H9 (cell line): ENCODE measurements around the gene VSX1. TPM values are rescaled to one million over a fixed set of nuclear protein-coding genes. Genes with fewer than 3 reads are reported as not detected.

Source experiments
- DNase-seq: peaks from one replicate; pipeline ENCODE4 v3.0.0-alpha.2; 2017
- H2AFZ ChIP-seq: one replicate; pipeline ENCODE4 v1.6.1; 2013; ENCODE audit warnings: mild to moderate bottlenecking, low read length, control low read depth, moderate library complexity
- H2AK5ac ChIP-seq: 2 replicates; pipeline ENCODE4 v1.6.1; 2013; ENCODE audit warnings: low read length, control low read depth, mixed read lengths; ENCODE audit not compliant: insufficient read length
- H2BK120ac ChIP-seq: one replicate; pipeline ENCODE4 v1.6.1; 2013; ENCODE audit warnings: low read depth, mild to moderate bottlenecking, low read length, control low read depth, inconsistent platforms; ENCODE audit not compliant: poor library complexity, severe bottlenecking
- H2BK12ac ChIP-seq: 2 replicates; pipeline ENCODE4 v1.6.1; 2013; ENCODE audit warnings: low read length, control low read depth, mixed read lengths, low read depth; ENCODE audit not compliant: insufficient read length
- H2BK15ac ChIP-seq: 2 replicates; pipeline ENCODE4 v1.6.1; 2013; ENCODE audit warnings: low read depth, low read length, control low read depth
- H2BK20ac ChIP-seq: one replicate; pipeline ENCODE4 v1.6.1; 2013; ENCODE audit warnings: low read depth, mild to moderate bottlenecking, low read length, control low read depth, inconsistent platforms; ENCODE audit not compliant: poor library complexity, severe bottlenecking
- H2BK5ac ChIP-seq: 2 replicates; pipeline ENCODE4 v1.6.1; 2013; ENCODE audit warnings: low read length, control low read depth, mixed read lengths; ENCODE audit not compliant: insufficient read length
- H3K14ac ChIP-seq: 2 replicates; pipeline ENCODE4 v1.6.1; 2013; ENCODE audit warnings: low read length, control low read depth; ENCODE audit not compliant: insufficient read depth
- H3K18ac ChIP-seq: 2 replicates; pipeline ENCODE4 v1.6.1; 2013; ENCODE audit warnings: low read depth, mild to moderate bottlenecking, mixed read lengths, low read length, control low read depth; ENCODE audit not compliant: insufficient read length
- H3K23ac ChIP-seq: 2 replicates; pipeline ENCODE4 v1.6.1; 2013; ENCODE audit warnings: low read length, control low read depth, mixed read lengths, low read depth; ENCODE audit not compliant: insufficient read length
- H3K23me2 ChIP-seq: 2 replicates; pipeline ENCODE4 v1.6.1; 2013; ENCODE audit warnings: low read depth, mild to moderate bottlenecking, mixed read lengths, low read length, control low read depth; ENCODE audit not compliant: insufficient read length, poor library complexity, severe bottlenecking
- H3K27ac ChIP-seq: 2 replicates; pipeline ENCODE4 v1.5.1; 2013; ENCODE audit warnings: low read length, control low read depth, mixed read lengths, low read depth; ENCODE audit not compliant: insufficient read length
- H3K27me3 ChIP-seq: 2 replicates; pipeline ENCODE4 v1.6.1; 2013; ENCODE audit warnings: low read length, control low read depth, inconsistent platforms; ENCODE audit not compliant: insufficient read depth
- H3K4ac ChIP-seq: 2 replicates; pipeline ENCODE4 v1.6.1; 2013; ENCODE audit warnings: low read depth, mild to moderate bottlenecking, control low read depth, inconsistent platforms, low read length, moderate library complexity
- H3K4me1 ChIP-seq: 2 replicates; pipeline ENCODE4 v1.6.1; 2013; ENCODE audit warnings: low read length, control low read depth, inconsistent platforms; ENCODE audit not compliant: insufficient read depth
- H3K4me2 ChIP-seq: 2 replicates; pipeline ENCODE4 v1.6.1; 2013; ENCODE audit warnings: low read length, control low read depth, mixed read lengths; ENCODE audit not compliant: insufficient read length, insufficient read depth
- H3K56ac ChIP-seq: 2 replicates; pipeline ENCODE4 v1.6.1; 2013; ENCODE audit warnings: low read depth, mild to moderate bottlenecking, mixed read lengths, low read length, control low read depth; ENCODE audit not compliant: insufficient read length
- H3K79me1 ChIP-seq: 2 replicates; pipeline ENCODE4 v1.6.1; 2013; ENCODE audit warnings: low read depth, mild to moderate bottlenecking, moderate library complexity, low read length, control low read depth, inconsistent platforms; ENCODE audit not compliant: insufficient read depth, poor library complexity, severe bottlenecking
- H3K79me2 ChIP-seq: 2 replicates; pipeline ENCODE4 v1.6.1; 2013; ENCODE audit warnings: low read length, control low read depth, inconsistent platforms; ENCODE audit not compliant: insufficient read depth
- H3K9ac ChIP-seq: 2 replicates; pipeline ENCODE4 v1.6.1; 2013; ENCODE audit warnings: low read length, control low read depth, mixed read lengths; ENCODE audit not compliant: insufficient read length; ENCODE audit errors: extremely low read depth
- H3K9me3 ChIP-seq: one replicate; pipeline ENCODE4 v1.6.1; 2013; ENCODE audit warnings: low read depth, low read length, inconsistent platforms; ENCODE audit not compliant: control insufficient read depth
- H3T11ph ChIP-seq: one replicate; pipeline ENCODE4 v1.6.1; 2013; ENCODE audit warnings: mild to moderate bottlenecking, low read length, control low read depth, inconsistent platforms
- H4K20me1 ChIP-seq: one replicate; pipeline ENCODE4 v1.6.1; 2013; ENCODE audit not compliant: control insufficient read depth, insufficient read length, insufficient read depth
- H4K5ac ChIP-seq: 2 replicates; pipeline ENCODE4 v1.6.1; 2013; ENCODE audit warnings: low read depth, mild to moderate bottlenecking, mixed read lengths, low read length, control low read depth; ENCODE audit not compliant: insufficient read length
- H4K8ac ChIP-seq: replicated peaks from 2 replicates; pipeline ENCODE4 v1.6.1; 2013; ENCODE audit warnings: low read length, control low read depth, mixed read lengths, low read depth; ENCODE audit not compliant: insufficient read length
- H4K91ac ChIP-seq: 2 replicates; pipeline ENCODE4 v1.6.1; 2013; ENCODE audit warnings: low read depth, mild to moderate bottlenecking, moderate library complexity, mixed read lengths, low read length, control low read depth; ENCODE audit not compliant: insufficient read length
- H3K27ac Mint-ChIP-seq, 3 experiments: 2 replicates in 2 of 3; 3 replicates in 1 of 3; pipeline ENCODE4 v1.8.0; 2020 to 2021; ENCODE audit warnings: mixed read lengths in 3 of 3, mild to moderate bottlenecking in 1 of 3, moderate library complexity in 1 of 3
- H3K27me3 Mint-ChIP-seq: 2 replicates; pipeline ENCODE4 v1.8.0; 2021; ENCODE audit warnings: low read depth, mild to moderate bottlenecking, moderate library complexity, mixed read lengths
- H3K36me3 Mint-ChIP-seq, 3 experiments: 2 replicates in 2 of 3; 3 replicates in 1 of 3; pipeline ENCODE4 v1.8.0; 2020 to 2021; ENCODE audit warnings: low read depth in 3 of 3, mixed read lengths in 3 of 3; ENCODE audit not compliant: insufficient read depth in 1 of 3
- H3K4me1 Mint-ChIP-seq, 2 experiments: 2 replicates each; pipeline ENCODE4 v1.8.0; 2020; ENCODE audit warnings: mixed read lengths in 2 of 2
- H3K4me3 Mint-ChIP-seq, 2 experiments: 2 replicates in 1 of 2; 3 replicates in 1 of 2; pipeline ENCODE4 v1.8.0; 2020 to 2021; ENCODE audit warnings: mild to moderate bottlenecking in 2 of 2, mixed read lengths in 2 of 2, moderate library complexity in 1 of 2
- H3K9me3 Mint-ChIP-seq, 2 experiments: 2 replicates in 1 of 2; 3 replicates in 1 of 2; pipeline ENCODE4 v1.8.0; 2020; ENCODE audit warnings: mild to moderate bottlenecking in 2 of 2, mixed read lengths in 2 of 2, moderate library complexity in 1 of 2
- WGBS: extraction: QIAGEN DNeasy Blood & Tissue Kit; methylation state at CpG from one replicate; pipeline ENCODE4 v1.1.7; 2013; ENCODE audit warnings: missing lambda C conversion rate, low lambda C conversion rate, mixed read lengths; ENCODE audit not compliant: insufficient read length; ENCODE audit errors: extremely low coverage; 5-methylcytosine and 5-hydroxymethylcytosine counted together
- total RNA-seq: library from RNA; stranded (reverse); gene quantifications from 2 replicates; pipeline ENCODE4 v1.2.1, GENCODE V29; 2021
- TF ChIP-seq, protein P1 (sequence below): fragments of 200-600 bp; sonication (generic); conservative IDR thresholded peaks from 3 replicates; pipeline ENCODE4 v1.8.0; 2021; ENCODE audit warnings: antibody characterized with exemption, mild to moderate bottlenecking

Gene VSX1
- total RNA-seq, 1 experiment from 2014 or later = not detected

DNA sequence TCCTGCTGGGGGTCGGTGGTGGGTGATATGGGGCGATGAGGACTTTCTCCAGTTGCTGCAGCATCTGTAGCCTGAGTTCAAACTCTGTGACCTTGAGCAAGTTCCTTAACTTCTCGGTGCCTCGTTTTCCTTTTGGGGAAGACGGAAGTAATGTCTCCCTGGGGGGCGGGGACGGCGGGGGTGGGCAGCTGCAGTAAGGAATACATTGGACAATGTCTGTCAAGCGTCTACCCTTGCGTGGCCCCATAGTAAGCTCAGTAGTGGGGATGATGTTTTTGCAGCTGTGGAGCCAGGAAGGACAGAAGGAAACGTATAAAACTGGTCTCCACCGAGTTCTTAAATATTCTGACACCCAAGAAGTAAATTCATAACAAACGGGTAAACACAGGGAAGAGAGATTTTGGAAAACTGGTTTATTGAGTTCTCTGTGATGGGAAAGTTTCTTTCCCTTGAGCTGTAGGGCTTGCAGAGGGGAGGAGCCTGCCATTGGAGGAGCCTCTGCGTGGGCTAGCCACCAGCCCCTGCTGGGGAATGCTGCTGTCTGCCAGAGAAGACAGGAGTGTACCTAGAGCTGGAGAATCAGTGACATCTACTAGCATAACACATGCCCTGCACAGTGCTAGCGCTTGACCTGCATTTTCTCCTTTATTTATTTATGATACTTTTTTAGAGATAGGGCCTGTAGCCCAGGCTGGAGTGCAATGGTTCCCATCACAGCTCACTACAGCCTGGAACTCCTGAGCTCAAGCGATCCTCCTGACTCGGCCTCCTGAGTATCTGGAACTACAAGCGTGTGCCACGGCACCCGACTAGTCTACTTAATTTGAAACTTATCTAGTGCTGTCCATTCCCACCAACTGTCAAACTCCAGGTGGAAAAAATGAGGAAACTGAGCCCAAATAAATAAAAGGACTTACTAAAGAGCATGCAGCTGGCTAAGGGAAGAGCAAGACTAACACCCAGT lies 22.8 kb downstream of the VSX1 start:
- no peaks in the 10 kb centered on the region for H3K4me1 ChIP-seq
- no peaks in the 10 kb centered on the region for H4K20me1 ChIP-seq
- Mint-ChIP-seq H3K9me3 (no peaks in the 10 kb centered on the region; a peak in 1 of 5 replicates), H3K27ac (no peak overlapping the region), H3K27me3 (peaks cover 97% of the 10 kb centered on the region), H3K4me1 (peaks cover 7 to 11% of the 10 kb centered on the region in 2 experiments; a peak in 3 of 4 replicates), H3K4me3 (peak overlapping the region in 1 of 2 experiments; percentile 25; a peak in 2 of 5 replicates), H3K36me3 (no peaks in the 10 kb centered on the region)
- no peak overlapping the region for H3K23ac ChIP-seq
- no peak overlapping the region for H2BK15ac ChIP-seq
- H3K23me2 ChIP-seq = peaks cover 21% of the 10 kb centered on the region
- no peaks in the 10 kb centered on the region for H3K79me1 ChIP-seq
- no peak overlapping the region for H3K18ac ChIP-seq
- no peak overlapping the region for H4K8ac ChIP-seq
- no peak overlapping the region for H2AFZ ChIP-seq
- no peak overlapping the region for H3K56ac ChIP-seq
- peak overlapping the region; percentile 69 for H3K4me2 ChIP-seq
- H3K27me3 ChIP-seq = peaks cover 45% of the 10 kb centered on the region; the same call in 1 of the 2 replicates
- H2BK20ac ChIP-seq = no peak overlapping the region
- WGBS = no CpG with 5 or more reads among the region's 20 CpGs
- H2AK5ac ChIP-seq = no peak overlapping the region
- no peak overlapping the region for H4K91ac ChIP-seq
- no peak overlapping the region for H3K27ac ChIP-seq
- no peak overlapping the region for H2BK120ac ChIP-seq
- H3T11ph ChIP-seq = no peak overlapping the region
- DNase-seq = no peak
- no peak overlapping the region for H3K4ac ChIP-seq
- no peak overlapping the region for H3K9ac ChIP-seq
- no peaks in the 10 kb centered on the region for H3K79me2 ChIP-seq
- H2BK5ac ChIP-seq = no peak overlapping the region
- no peak overlapping the region for H2BK12ac ChIP-seq
- no peak overlapping the region for H3K14ac ChIP-seq
- H3K9me3 ChIP-seq = no peaks in the 10 kb centered on the region
- H4K5ac ChIP-seq = no peak overlapping the region
- TF ChIP-seq, protein P1, sequence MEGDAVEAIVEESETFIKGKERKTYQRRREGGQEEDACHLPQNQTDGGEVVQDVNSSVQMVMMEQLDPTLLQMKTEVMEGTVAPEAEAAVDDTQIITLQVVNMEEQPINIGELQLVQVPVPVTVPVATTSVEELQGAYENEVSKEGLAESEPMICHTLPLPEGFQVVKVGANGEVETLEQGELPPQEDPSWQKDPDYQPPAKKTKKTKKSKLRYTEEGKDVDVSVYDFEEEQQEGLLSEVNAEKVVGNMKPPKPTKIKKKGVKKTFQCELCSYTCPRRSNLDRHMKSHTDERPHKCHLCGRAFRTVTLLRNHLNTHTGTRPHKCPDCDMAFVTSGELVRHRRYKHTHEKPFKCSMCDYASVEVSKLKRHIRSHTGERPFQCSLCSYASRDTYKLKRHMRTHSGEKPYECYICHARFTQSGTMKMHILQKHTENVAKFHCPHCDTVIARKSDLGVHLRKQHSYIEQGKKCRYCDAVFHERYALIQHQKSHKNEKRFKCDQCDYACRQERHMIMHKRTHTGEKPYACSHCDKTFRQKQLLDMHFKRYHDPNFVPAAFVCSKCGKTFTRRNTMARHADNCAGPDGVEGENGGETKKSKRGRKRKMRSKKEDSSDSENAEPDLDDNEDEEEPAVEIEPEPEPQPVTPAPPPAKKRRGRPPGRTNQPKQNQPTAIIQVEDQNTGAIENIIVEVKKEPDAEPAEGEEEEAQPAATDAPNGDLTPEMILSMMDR = no peak
